Colon (tissue), 2 donors: ENCODE results near the gene ESPNL.

ENCODE experiments used
- FAIRE-seq: peaks from 2 replicates; lab custom pipeline; 2012; peaks lifted over from hg19 to GRCh38; lab: Jason Lieb, UNC
- donor health status: control.
- donor health status: control.

ESPNL gene

DNA sequence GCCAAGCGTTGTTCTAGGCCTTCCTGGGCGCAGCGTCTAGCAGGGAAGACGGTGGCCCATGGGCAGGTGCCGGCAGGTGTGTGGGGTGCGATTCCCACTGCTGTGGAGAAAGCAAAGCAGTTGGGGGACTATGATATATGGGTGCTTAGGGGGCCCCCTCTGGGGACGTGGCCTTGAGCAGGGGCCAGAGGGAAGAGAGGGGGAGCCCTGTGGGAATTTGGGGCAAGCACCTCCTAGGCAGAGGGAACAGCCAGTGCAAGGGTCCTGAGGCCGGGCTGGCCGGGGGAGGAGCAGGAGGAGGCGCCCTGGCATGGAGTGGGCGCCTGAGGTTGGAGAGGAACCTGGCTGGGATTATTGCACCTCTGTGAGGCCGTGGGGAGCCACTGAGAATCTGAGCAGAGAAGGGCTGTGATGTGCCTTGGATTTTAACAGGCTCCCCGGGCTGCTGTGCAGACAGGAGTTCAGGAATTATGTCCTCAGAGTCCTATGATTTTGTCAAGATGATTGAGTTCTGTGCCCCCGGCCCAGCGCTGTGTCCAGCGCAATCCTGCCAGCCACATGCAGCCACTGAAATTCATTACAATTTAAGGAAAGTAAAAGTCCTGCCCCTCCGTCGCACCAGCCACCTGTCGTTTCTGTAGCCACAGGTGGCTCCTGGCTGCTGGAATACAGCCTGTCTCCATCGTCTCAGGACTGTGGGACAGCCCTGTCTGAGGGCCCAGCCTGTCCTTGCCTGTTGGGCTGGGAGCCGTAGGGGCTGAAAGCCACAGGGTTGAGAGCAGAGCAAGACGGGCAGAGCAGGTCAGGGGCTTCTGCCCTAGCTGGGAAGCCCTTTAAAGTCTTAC lies 29.2 kb downstream of the ESPNL start:
- FAIRE-seq = no peak

DNA sequence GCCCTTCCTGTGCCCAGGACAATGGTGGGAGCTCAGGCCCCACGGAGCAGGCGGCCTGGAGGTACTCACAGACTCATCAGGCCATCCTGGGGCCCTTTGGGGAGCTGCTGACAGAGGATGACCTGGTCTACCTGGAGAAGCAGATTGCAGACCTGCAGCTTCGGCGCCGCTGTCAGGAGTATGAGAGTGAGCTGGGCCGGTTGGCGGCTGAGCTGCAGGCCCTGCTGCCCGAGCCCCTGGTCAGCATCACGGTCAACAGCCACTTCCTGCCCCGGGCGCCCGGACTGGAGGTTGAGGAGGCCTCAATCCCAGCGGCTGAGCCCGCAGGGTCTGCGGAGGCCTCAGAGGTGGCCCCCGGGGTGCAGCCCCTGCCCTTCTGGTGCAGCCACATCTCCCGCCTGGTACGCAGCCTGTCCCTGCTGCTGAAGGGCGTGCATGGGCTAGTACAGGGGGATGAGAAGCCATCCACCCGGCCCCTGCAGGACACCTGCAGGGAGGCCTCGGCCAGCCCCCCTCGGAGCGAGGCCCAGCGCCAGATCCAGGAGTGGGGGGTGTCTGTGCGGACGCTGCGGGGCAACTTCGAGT lies 30.1 kb downstream of the ESPNL start:
- no peak for FAIRE-seq

DNA sequence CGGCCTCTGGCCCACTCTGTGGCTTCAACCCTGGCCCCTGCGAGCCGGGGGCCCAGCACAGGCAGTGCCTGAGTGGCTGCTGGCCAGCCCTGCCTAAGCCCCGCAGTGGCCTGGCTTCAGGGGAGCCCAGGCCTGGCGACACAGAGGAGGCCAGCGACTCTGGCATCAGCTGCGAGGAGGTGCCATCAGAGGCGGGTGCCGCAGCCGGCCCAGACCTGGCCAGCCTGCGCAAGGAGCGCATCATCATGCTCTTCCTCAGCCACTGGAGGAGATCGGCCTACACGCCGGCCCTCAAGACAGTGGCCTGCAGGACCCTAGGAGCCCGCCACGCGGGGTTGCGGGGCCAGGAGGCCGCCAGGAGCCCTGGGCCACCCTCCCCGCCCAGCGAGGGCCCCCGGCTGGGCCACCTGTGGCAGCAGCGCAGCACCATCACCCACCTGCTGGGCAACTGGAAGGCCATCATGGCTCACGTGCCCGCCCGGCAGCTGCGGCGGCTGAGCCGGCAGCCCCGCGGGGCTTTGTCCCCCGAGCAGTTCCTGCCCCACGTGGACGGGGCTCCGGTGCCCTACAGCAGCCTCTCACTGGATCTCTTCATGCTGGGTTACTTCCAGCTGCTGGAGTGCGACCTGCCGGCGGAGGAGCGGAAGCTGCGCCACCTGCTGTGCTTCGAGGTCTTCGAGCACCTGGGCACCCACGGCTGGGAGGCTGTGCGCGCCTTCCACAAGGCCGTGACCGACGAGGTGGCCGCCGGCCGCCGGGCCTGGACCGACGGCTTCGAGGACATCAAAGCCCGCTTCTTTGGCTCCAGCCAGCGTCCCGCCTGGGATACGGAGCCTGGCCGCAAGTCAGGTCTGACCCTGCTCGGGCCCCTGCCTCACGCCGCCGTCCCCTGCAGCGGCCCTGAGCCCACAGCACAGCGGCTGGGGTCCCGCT lies 30.8 kb downstream of the ESPNL start:
- no peak for FAIRE-seq

DNA sequence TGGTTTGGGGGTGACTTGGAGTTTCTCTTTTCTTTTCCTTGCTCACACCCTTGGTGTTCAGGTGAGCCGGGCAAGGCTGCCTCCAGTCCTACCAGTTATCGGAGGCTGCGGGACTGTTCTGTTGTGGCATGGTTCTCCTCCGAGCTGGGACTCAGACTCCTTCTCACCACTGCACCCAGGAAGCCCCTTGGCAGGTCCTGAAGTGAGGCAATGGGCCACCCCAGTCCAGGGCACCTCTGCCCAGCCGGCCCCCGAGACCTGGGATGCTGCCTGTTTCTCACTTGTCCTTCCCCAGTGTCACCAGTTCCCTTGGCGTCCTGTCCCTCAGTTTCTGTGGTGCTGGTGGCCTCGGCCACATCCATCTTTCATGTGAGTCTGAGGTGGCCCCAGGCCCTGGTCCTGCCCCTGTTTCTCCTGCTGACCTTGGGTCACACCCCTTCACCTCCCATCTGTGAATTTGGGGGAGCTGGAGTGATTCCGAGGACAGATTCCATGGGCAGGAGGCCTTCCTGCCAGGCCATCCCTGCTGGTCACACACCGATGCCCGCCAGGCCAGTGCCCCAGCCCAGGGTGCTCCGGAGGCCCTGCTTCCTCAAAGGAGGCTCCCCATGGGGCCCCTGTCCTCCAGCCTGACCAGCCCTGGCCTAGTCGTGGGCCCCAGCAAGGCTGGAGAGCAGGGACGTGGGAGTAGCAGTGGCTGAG lies 31.8 kb downstream of the ESPNL start:
- FAIRE-seq = no peak

DNA sequence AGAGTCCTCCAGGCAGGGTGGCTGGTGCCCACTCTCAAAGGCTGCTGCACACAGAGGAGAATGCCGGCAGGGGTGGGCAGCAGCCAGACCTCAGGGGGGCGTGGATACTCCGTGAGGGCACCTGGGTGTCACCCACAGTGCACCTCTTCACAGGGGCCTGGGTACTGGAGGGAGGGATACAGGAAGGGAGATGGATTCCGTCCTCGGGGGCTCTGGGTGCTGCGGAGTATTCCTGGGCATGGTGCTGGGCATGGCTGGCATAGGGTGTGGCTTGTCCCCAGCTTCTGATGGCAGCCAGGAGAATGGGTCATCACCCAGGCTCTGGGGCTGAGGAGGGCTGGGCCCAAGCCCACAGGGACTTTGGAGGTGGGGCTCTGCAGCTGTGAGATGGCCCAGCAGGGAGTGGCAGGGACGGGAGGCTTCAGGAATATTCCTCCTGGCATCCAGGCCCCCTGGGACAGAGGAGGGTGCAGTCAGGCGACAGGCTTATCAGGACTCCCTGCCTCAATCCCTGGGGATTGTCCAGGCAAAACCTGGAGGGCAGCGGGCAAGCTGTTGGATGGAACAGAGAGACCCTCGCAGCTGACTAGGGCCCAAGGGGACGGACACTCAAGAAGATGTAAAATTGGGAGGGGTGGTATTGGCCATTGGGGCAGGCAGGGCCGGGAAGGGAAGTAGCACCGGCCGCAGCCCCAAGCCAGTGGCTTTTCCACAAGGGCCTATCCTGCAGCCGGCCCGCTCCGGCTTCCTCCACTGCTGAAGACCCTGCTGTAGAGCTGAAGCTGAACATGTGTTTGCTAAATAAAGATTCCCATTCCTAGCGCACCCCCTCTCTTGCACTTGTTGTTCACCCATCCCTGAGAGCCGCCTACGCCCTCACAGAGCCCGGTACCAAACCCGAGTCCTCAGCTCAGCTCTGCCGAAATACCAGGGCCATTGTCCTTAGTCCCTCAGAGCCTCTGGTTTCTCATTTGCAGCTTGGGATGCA lies 32.6 kb downstream of the ESPNL start:
- FAIRE-seq = no peak

DNA sequence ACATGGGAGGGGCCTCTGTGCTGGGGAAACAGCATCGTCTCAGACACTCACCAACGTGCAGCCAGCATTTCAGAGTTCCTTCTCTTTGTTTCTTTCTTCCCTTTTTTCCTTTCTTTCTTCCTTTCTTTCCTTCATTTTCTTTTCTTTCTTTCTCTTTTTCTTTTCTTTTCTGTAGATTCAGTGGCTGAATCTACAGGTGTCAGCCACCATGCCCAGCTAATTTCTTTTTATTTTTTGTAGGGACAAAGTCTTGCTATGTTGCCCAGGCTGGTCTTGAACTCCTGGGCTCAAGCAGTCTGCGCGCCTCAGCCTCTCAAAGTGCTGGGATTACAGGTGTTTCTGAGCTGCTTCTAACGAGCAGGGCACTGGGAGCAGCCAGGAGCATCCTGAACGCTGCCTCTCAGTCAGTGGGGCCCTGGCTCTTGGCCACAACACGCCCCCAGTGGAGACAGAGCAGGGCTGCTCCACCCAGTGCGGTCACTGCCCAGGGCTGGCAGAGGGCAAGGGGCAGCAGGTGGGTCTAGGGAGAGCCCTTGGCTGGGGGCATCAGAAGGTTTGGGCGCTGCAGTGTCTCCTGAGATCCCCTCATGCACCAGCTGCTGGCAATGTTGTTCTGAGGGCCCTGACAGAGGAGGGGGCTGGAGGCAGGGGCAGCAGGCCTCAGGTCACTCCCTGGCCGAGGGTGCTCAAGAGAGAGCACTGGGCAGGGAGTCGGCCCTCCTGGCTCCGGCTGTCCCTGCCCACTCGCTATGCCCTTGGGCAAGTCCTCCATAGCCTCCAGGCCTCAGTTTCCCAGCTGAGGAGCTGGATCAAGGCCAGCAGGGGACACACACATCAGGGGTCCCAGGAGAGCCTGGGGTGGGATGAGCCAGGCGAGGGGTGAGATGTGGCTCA lies 33.6 kb downstream of the ESPNL start:
- FAIRE-seq = no peak

DNA sequence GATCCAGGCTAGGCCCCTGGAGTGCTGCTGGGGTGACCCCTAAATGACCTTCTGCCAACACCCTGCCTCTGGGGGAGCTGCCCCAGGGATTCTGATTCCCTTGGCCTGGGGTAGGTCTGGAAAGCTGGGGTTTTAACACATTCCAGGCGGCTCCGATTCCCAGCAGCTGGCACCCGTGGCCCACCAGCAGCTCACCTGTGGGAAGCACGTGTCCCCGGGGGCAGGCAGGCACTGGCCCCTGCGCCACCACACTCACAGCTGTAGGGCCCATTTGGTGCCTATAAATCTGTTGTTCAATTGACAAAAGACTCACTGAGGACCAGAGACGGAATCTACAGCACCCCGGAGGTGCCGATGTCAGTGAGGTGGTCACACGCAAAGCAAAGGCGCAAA lies 34.2 kb downstream of the ESPNL start:
- no peak for FAIRE-seq

DNA sequence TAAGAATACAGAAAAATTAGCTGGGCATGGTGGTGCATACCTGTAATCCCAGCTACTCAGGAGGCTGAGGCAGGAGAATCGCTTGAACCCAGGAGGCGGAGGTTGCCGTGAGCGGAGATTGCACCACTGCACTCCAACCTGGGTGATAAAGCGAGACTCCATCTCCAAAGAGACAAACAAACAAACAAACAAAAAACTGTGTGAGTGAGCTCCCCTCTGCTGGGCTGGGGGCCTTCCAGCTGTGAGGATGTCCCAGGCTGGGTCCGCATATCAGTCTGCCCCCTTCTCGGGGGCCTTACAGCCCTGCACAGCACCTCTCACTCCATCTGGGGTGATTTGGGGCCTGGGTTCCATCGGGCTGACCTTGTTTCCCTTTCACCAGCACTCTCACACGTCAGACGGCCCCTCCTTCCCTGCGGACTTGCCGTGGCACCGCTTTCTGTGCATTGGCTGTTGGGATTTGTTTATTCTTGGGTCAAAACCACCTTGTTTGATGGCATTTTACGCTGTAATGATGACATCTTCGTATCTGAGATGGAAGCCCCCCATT lies 35.5 kb downstream of the ESPNL start:
- FAIRE-seq = no peak

DNA sequence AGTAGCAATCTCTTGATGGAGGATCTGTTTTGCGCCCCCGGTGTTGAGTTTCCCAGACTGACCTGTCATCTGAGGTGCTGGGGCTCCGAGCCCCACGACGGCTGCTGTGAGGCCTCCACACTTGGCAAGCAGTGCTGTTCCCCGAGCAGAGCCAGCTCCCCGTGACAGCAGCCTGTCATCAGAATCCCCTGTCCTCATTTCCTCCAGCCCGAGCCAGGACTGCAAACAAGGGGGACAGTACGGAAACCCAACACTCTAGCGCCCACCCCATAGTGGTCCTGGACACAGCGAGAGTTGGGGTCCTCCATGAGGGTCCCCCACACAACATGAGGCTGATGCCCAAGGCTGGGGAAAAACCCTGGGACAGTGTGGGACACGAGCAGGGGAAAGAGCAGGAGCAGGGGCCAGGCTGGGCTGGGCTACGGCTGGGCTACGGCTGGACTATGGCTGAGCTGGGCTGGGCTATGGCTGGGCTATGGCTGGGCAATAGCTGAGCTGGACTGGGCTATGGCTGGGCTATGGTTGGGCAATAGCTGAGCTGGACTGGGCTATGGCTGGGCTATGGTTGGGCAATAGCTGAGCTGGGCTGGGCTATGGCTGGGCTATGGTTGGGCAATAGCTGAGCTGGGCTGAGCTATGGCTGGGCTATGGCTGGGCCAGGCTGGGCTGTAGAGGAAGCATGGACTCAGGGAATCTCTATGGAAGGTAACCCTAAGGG lies 36.8 kb downstream of the ESPNL start:
- FAIRE-seq = no peak

DNA sequence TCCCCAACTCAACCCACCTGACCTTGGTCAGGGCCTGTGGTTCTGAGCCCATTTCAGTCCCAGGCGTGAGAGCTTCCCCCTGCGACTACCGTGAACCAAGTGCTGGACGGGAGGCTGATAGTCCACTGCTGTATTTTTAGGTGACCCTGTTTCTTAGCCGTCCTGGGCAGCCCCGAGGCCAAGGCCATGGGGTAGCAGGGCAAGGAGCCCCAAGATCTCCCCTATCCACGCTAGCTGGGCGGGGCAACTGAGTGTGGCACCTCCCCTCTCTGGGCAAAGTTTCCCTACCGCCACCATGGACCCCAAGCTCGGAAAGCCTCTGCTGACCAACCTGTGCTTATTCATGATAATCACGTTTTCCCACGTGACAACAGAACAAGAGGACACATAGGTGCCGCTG lies 37.7 kb downstream of the ESPNL start:
- FAIRE-seq = no peak

DNA sequence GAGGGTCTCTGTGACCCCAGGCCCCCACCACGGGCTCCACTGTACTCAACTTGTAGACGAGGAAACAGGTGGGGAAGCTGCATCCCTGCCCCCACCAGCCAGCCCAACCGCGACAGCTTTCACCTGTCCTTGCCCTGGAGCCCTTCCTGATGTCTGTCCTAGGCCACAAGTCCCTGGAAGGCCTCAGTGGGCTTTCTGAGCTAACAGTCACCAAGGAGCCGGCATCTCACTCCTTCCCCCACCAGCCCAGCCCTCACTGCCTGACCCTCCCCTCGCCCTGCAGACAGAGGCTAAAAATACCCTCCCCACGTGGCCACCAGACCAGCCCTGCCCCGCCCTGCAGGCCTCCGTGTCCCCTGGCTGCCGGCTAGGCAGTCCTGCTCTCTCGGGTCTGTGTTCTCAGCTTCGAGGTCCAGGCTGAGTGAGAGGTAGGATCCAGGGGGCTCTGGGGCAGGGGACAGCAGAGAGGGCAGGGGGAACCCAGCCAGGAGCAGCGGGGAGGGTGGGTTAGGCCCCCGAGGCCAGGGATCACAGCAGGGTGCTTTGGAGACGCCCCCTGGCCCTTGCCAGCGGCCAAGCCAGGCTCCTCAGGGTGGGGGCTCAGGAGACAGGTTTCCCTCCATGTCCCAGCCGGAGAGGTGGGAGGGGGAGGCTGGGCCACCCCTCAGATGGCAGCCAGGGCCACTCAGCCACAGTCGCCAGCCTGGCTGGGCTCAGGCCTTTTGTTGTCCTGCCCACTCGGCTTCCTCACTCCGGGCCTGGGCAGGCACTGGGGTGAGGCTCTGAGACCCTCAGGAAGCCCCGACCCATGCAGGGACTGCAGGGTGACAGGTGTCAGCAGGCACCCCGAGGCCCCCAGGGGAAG lies 38.4 kb downstream of the ESPNL start, which contains the start of gene KLHL30:
Gene KLHL30 (plus strand): TSS at position 338 of the 865 bp plus-strand sequence. CDS start 2,087 bp downstream, outside the sequence.
- no peak for FAIRE-seq

DNA sequence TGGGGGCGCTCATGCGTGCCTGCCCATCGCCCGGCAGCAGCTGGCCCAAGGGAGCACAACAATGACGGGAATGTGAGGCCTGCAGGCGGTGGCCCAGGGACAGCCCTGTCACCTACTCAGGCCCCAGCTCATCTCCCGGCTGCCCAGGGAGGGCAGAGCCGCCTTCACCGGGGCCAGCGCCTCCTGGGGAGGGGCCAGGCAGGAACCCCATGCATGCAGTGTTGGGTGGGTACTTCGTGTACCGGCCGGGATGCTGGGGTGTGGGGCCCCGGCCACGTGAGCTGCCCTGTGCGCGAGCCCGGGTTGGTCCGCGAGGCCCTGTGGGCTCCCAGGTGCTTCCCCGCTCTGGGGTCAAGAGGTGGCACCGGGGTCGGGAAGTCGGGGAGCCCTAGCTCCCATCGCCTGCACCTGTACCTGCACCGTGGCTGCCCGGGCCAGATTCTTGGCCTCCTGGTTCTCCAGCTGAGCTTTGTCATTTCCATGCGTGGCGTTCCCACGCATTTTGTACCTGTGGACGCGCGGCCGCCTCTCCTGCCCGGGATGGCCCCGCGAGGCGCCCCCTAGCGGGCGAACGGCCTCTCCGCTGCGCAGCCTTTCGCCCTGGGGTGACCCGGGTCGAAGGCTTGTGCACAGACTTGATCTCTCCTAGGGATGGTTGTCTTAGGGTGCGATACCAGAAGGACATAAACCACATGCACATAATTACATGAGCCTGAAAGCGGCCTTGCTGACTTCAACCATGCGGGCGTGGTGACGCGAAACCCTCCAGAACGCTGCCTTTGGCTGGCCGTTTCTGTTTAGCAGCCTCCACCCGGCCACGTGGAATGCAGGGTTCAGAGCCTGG lies 39.3 kb downstream of the ESPNL start:
- no peak for FAIRE-seq

DNA sequence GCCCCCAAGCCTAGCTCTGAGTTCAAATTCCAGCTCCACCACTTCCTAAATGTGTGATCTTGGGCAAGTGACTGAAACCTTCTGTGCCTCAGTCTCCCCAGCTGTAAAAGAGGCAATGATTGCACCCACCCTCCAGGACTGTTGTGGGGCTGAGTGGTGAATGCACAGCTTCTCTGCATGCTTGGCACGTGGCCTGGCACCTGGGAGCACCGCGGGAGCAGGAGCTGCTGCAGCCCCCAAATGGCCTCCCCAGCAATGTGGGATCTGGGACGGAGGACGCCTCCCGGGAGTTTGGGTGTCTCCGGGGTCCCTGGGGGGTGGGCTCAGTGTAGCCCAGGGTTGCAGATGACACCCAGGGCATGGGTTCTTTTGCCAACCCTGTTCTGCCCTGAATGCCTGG lies 39.9 kb downstream of the ESPNL start:
- no peak for FAIRE-seq

DNA sequence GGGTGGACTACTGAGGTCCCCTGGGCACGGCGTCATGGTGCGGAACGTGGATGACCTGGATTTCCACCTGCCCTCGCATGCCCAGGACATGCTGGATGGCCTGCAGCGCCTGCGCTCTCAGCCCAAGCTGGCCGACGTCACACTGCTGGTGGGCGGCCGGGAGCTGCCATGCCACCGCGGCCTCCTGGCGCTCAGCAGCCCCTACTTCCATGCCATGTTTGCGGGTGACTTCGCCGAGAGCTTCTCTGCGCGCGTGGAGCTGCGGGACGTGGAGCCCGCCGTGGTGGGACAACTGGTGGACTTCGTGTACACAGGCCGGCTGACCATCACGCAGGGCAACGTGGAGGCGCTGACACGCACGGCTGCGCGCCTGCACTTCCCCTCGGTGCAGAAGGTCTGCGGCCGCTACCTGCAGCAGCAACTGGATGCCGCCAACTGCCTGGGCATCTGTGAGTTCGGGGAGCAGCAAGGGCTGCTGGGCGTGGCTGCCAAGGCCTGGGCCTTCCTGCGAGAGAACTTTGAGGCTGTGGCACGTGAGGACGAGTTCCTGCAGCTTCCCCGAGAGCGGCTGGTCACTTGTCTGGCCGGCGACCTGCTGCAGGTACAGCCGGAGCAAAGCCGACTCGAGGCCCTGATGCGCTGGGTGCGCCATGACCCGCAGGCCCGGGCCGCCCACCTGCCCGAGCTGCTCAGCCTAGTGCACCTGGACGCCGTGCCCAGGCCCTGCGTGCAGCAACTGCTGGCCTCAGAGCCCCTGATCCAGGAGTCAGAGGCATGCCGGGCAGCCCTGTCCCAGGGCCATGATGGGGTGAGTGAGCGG lies 40.8 kb downstream of the ESPNL start:
- FAIRE-seq = no peak

DNA sequence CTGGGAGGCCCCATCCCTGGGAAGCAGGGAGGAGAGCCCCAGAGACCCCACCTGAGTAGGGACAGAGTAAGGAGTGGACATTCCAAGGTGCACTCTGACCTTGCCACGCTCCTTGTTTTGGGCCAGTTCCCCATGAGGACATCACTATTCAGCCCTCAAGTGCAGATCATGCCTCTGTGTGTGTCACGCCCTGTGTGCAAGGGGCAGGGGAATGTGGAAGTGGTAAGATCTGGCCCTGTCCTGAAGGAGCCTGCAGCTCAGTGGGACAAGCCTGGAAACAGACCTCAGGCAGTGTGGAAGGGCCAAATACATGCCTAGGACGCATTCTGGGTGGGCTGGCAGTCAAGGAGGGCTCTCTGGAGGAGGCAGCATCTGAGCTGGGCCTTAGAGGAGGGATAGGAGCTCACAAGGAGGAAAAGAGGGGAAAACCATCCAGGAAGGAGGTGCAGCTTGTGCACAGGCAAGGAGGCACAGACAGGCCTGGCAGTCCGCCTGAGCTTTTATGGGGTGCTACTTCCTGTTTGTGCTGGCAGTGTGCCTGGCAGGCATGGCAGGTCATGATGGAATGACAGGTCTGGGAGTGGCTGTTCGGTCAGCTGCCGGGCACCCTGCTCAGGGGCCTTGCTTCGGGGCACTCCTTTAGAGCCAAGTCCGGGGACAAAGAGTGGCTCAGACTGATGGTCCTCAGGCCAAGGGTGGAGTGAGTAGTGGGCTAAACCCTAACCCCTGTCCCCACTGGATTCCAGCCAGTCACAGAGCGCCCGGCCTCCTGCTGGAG lies 41.6 kb downstream of the ESPNL start:
- no peak for FAIRE-seq
